ENCODE results near the gene SPINK9.

The SPINK9 gene

DNA sequence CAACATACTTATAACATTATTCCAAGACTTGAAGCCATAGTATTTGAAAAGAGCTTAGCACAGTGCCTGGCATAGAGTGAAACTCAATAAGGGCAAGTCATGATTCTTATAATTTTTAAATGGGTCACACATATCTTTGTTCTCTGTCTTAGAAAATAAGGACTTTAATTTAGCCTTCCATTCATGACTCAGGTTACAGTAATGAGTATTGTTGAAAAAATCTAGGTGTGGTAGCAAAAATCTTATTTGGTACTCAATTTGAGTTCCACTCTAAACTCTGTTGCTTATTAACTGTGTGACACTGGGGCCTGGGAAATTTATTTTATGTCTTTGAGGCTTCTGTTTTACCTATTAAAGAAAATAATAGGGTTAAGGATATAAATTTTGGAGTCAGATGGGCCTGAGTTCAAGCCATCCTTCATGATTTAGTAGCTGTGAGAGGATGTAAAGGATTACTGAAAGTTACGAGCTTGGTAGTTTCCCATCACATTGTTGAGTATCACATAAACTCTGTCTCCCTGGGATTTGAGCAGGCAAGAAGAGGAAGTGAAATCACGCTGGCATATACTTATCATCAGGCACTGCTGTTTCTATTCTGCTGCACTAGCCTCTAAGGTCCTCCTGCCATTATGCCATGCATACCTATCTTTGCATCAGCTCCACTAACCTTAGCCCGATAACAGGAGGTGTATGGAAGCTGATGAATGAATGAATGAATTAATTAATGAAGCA is 1.5 kb downstream of the SPINK9 start:
- CTCF ChIA-PET: no interaction called here
- H3K4me3 ChIP-seq (ENCODE audit: low read depth, low read length): no peak overlapping the region
- TF ChIP-seq, protein P1, sequence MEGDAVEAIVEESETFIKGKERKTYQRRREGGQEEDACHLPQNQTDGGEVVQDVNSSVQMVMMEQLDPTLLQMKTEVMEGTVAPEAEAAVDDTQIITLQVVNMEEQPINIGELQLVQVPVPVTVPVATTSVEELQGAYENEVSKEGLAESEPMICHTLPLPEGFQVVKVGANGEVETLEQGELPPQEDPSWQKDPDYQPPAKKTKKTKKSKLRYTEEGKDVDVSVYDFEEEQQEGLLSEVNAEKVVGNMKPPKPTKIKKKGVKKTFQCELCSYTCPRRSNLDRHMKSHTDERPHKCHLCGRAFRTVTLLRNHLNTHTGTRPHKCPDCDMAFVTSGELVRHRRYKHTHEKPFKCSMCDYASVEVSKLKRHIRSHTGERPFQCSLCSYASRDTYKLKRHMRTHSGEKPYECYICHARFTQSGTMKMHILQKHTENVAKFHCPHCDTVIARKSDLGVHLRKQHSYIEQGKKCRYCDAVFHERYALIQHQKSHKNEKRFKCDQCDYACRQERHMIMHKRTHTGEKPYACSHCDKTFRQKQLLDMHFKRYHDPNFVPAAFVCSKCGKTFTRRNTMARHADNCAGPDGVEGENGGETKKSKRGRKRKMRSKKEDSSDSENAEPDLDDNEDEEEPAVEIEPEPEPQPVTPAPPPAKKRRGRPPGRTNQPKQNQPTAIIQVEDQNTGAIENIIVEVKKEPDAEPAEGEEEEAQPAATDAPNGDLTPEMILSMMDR (IDR thresholded peaks at IDR 0.05; ENCODE audit: insufficient read depth, low read length, missing control alignments): no peak
- no peak for DNase-seq (ENCODE audit: low read depth, low spot score)
- POLR2A ChIA-PET: no interaction called here

DNA sequence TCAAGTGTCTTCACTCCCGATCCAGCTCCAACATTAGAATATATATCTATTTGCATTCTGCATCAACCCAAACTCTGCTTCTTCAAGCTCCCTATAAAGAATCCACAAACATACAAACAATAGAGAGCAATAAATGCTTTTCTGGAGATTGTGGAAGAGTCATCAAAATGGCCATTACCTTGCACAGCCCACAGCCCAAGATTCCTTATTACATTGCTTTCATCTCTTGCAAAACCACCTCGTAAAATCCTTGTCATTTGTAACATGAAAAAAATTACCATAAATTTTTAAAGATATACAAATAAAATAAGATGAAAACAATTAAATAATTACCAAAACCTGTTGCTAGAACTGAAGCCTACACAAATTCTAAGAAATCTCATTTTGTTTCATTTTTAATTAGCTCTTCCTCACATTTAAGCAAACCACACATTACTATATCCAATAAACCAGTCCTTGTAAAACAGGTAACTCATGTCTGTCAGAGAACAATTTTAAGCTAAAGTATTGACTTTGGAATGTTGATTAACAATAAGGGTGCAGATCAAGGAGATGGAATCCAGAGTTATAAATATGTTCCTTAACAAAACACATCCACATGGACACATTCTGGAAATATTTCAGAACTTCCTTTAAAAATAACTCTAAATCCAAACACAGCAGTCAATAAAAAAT is 7.1 kb downstream of the SPINK9 start:
- no peak overlapping the region for H3K4me3 ChIP-seq (ENCODE audit: low read depth, low read length)
- ChIA-PET CTCF (interaction anchor here (1.3 kb wide), 1 partner anchor 32 kb away, joined by 3 read pairs; no protein-coding TSS in a partner anchor), POLR2A (no interaction called here)
- TF ChIP-seq, protein P1 (IDR thresholded peaks at IDR 0.05; ENCODE audit: insufficient read depth, low read length, missing control alignments): no peak
- no peak for DNase-seq (ENCODE audit: low read depth, low spot score)

DNA sequence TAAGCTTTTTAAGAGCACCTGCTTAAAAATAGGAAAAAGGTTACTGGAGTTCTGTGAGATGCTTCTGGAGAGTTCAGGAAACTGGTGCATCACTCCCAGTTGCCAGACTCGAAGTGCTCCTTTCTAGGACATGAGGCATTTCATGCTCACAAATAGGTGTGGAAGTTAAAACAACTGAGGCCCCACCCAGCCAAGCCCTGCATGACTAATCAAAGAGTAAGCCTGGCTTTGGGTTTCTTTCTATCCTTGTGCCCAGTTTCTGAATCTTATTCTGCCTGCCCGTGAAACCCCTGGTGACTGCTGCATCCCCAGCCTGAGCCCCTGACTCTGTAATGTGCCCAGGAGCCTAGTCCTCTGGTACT is 7.7 kb downstream of the SPINK9 start:
- no peak for DNase-seq (ENCODE audit: low read depth, low spot score)
- TF ChIP-seq, protein P1 (IDR thresholded peaks at IDR 0.05; ENCODE audit: insufficient read depth, low read length, missing control alignments): no peak
- ChIA-PET CTCF (no interaction called here), POLR2A (no interaction called here)
- no peak overlapping the region for H3K4me3 ChIP-seq (ENCODE audit: low read depth, low read length)

DNA sequence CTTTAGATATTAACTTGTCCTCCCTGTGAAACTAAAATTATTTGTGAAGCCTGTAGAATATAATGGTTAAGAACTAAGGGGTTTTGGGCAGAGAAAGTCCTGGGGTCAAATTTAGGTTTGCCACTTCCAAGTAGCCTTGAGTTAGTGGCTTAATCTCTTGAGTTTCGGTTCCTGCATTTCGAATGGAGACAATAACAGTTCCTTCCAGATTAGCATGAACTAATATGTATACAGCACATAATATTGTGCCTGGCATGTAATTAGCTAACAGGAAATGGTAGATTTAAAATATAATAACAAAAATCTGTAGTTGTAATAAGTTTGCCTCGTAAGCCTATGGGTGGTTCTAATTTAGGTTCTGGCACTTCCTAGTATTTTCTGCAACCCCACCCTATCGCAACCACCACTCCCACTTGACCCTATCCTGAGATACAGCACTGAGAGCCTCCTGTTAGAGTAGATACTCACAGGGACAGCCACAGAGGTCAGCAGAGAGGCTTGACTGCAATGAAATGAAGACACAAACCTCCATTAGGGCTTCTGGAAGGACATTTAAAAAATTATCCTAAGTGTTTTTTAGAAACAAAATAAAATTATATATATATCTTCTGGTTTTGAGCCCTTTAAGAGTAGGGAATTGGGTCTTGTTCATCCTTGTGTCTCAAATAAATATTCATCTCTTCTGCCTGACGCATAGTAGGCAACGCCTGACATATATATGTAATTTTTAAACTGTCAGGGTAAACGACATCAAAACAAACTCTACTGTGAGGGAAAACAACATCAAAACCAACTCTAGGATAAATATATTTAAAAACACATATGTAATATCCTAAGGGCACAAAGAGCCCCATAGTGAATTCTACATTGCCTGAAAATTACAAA is 8.5 kb downstream of the SPINK9 start:
- no peak overlapping the region for H3K4me3 ChIP-seq (ENCODE audit: low read depth, low read length)
- ChIA-PET POLR2A (no interaction called here), CTCF (no interaction called here)
- TF ChIP-seq, protein P1 (IDR thresholded peaks at IDR 0.05; ENCODE audit: insufficient read depth, low read length, missing control alignments): no peak
- no peak for DNase-seq (ENCODE audit: low read depth, low spot score)

DNA sequence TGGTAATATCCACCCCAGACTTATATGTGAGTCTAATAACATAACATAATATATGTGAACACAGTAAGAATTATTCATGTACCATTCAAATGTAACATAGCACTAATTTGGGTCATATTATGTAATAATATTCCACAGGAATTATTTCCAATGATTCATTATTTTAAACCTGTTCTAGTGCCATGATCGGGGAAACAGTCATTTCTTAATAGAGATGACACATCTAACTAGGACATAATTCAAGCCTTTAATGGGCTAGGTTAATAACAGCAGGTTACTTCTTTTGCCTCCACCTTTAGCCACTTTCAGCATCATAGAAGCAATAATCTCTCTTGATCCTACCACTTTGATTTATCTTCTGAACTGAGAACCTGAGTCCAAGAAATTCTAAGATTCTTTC is 12.3 kb downstream of the SPINK9 start:
- ChIA-PET POLR2A (no interaction called here), CTCF (interaction anchor here (0.6 kb wide), 1 partner anchor 168 kb away, joined by 3 read pairs; no protein-coding TSS in a partner anchor)
- TF ChIP-seq, protein P1 (IDR thresholded peaks at IDR 0.05; ENCODE audit: insufficient read depth, low read length, missing control alignments): no peak
- H3K4me3 ChIP-seq (ENCODE audit: low read depth, low read length): no peak overlapping the region
- DNase-seq (ENCODE audit: low read depth, low spot score): no peak

DNA sequence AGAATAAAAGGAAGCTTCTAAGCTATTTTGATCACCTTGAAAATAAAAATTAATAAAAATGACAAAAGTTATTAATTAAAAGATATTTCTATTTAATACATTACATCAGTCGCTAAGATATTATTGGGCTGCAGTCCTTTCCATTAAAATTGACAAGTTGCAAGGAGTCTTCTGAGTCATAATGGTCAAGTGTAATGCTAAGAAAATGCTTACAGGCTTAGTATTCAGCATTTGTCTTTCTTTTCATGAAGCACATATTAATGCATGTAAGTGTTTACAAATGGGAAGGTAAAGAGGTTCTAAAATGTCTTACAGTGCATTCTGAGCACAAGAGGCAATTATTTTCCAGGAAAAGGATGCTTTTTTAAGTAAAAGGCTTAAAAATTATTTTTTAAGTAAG is 17.3 kb downstream of the SPINK9 start:
- no peak for DNase-seq (ENCODE audit: low read depth, low spot score)
- ChIA-PET CTCF (no interaction called here), POLR2A (no interaction called here)
- TF ChIP-seq, protein P1 (IDR thresholded peaks at IDR 0.05; ENCODE audit: insufficient read depth, low read length, missing control alignments): no peak
- H3K4me3 ChIP-seq (ENCODE audit: low read depth, low read length): no peak overlapping the region
